Middle frontal gyrus (tissue), 1 donor: ENCODE data around the gene VEPH1.

Experiments used
- DNase-seq: peaks from one replicate; pipeline ENCODE4 v3.0.0-alpha.2; 2015; ENCODE audit warnings: low spot score; ENCODE audit errors: extremely low spot score

The VEPH1 gene

DNA sequence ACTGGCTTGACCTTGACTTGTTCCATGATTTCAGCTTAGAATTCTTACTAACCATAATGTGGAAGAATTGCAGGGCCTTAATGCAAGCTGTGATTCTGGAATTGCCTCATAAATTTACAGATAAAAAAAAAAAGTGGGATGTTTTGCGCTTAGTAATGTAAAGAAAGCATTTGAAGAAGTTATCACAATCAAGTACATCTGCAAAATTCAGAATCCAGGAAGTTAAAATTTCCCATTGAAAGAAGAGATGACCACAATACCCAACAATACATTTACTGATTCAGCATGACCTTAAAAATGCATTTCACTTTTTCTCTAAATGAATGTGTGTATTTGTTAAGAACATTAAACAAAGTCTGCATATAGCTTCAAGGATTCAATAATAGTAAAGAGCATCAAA, 278.2 kb downstream of the VEPH1 start:
- no peak for DNase-seq

DNA sequence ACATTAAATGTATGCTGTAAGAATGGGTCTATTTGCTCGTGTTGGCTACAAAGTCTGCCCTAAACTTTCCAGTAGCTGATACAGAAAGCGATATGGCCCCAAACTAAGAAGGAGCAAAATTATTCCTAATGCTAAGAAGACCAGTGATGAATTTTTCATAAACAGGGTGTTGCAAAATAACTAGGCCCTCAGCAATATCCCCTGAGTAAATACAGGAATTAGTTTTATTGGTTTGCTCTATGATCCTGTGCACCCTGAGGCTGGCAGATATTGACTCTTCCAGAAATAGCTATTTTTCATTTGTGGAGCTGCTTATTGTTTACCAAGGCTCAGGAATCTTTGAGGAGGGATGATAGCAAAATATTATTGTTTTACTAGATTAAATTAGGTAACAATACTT, 282.3 kb downstream of the VEPH1 start:
- DNase-seq: no peak

DNA sequence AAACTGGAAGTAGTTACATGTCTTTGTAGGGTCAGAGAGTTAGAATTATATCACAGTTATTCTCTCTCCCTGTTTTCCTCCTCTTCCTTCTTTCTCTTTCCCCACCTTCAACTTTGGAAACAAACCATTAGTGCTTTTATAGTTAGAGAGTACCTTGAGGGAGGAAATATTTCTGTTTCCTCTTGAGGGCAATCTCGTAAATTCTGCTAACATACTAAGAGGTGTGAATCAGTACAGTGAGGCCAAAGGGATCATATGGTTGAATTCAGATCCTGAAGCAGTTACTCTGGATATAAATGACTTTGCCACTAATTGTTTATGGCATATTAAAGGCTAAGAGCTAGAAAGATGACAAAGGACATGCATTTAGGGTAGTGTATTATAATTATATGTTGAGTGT, 283.0 kb downstream of the VEPH1 start:
- DNase-seq: no peak

DNA sequence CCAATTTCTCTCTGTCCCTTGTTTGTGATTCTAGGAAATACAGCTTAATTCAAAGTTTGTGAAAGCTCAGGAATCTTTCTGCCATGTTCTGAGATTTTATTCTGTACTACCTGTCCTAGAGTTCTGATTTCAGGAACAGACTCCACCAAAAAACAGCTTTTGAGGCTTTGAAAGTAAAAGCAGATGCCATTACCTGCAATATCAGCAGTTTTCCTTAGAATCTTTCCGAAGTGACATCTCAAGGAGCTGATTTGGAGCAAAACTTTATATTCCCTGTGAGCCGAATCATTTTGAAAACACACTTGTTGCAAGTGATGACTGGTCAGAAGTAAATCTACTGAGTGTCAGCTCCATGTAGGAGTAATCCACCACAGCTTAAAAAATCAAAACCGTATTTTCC, 284.0 kb downstream of the VEPH1 start:
- DNase-seq: no peak
